Mammary epithelial cell (primary cell): ENCODE results near the gene ME3.

Experiments
- EZH2 ChIP-seq: IDR thresholded peaks from 2 replicates; pipeline ENCODE4 v1.6.1; 2012; ENCODE audit warnings: low read length, inconsistent platforms, borderline replicate concordance
- TF ChIP-seq, protein P1 (sequence below), 2 donors: IDR thresholded peaks in 1 of 2; conservative IDR thresholded peaks in 1 of 2; 2 replicates each; pipeline ENCODE4 v1.5.1; 2011 to 2012; ENCODE audit warnings: inconsistent platforms in 2 of 2, low read length in 2 of 2, mild to moderate bottlenecking in 2 of 2, control low read depth in 1 of 2, low read depth in 1 of 2; ENCODE audit not compliant: insufficient read depth in 1 of 2; ENCODE audit errors: extremely low read depth in 1 of 2

DNA sequence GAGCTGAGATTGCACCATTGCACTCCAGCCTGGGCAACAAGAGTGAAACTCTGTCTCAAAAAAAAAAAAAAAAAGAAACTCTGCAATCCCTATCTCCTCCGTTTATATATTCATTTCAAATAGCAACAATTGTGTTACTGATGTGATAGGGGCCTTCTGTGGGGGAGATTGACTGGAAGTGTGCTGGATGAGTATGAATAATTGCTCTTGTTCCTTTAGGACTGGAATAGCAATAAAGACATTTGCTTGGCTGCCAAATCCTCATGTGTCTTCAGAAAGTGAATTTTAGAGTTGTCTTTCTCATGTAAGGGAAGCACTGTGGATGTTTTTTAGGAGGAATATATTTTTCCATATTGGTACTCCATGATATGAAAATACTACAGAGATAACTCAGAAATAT lies 21.1 kb upstream of the ME3 start:
- no peak for TF ChIP-seq EZH2
- TF ChIP-seq, protein P1, sequence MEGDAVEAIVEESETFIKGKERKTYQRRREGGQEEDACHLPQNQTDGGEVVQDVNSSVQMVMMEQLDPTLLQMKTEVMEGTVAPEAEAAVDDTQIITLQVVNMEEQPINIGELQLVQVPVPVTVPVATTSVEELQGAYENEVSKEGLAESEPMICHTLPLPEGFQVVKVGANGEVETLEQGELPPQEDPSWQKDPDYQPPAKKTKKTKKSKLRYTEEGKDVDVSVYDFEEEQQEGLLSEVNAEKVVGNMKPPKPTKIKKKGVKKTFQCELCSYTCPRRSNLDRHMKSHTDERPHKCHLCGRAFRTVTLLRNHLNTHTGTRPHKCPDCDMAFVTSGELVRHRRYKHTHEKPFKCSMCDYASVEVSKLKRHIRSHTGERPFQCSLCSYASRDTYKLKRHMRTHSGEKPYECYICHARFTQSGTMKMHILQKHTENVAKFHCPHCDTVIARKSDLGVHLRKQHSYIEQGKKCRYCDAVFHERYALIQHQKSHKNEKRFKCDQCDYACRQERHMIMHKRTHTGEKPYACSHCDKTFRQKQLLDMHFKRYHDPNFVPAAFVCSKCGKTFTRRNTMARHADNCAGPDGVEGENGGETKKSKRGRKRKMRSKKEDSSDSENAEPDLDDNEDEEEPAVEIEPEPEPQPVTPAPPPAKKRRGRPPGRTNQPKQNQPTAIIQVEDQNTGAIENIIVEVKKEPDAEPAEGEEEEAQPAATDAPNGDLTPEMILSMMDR (conservative IDR thresholded peaks at IDR 0.05 in 1 of 2, IDR thresholded peaks at IDR 0.05 in 1 of 2; ENCODE audit: extremely low read depth in 1 of 2, insufficient read depth in 1 of 2, low read depth in 1 of 2, low read length in 2 of 2): no peak
